WTC11 (cell line): ENCODE results near the gene PDK1. TPM values are rescaled to one million over a fixed set of nuclear protein-coding genes. Genes with fewer than 3 reads are reported as not detected.

Experiments used
- ATAC-seq: fragments of 200-7000 bp; cut with Tn5 transposase; 2 replicates; pipeline ENCODE4 v1.10.0; 2021; ENCODE audit warnings: mild to moderate bottlenecking, moderate library complexity
- CTCF ChIA-PET: fragments of 300-600 bp; sonication (Branson Sonifier 250); formaldehyde crosslinking; loops from one replicate; lab custom pipeline; 2021; ENCODE audit warnings: antibody characterized with exemption; lab: Charles Lee
- POLR2A ChIA-PET: fragments of 350-600 bp; sonication (Branson Sonifier 250); formaldehyde crosslinking; loops from one replicate; lab custom pipeline; 2021; ENCODE audit warnings: antibody characterized with exemption; lab: Charles Lee
- DNase-seq: peaks from one replicate; pipeline ENCODE4 v3.0.0; 2021; ENCODE audit warnings: low spot score
- H3K27ac Mint-ChIP-seq: 2 replicates; pipeline ENCODE4 v1.8.0; 2021; ENCODE audit warnings: mixed read lengths
- H3K27me3 Mint-ChIP-seq: 2 replicates; pipeline ENCODE4 v1.8.0; 2021; ENCODE audit warnings: low read depth, mild to moderate bottlenecking, moderate library complexity, mixed read lengths
- H3K36me3 Mint-ChIP-seq: 2 replicates; pipeline ENCODE4 v1.8.0; 2021; ENCODE audit warnings: mixed read lengths
- H3K4me1 Mint-ChIP-seq: 2 replicates; pipeline ENCODE4 v1.8.0; 2022; ENCODE audit warnings: mixed read lengths
- H3K4me3 Mint-ChIP-seq: 2 replicates; pipeline ENCODE4 v1.8.0; 2021; ENCODE audit warnings: mild to moderate bottlenecking, moderate library complexity, mixed read lengths
- H3K9me3 Mint-ChIP-seq: 2 replicates; pipeline ENCODE4 v1.8.0; 2021; ENCODE audit warnings: mixed read lengths
- CREB1 ChIP-seq: sonication (generic); formaldehyde crosslinking; IDR thresholded peaks from 2 replicates; pipeline ENCODE4 v1.8.0; 2023; ENCODE audit warnings: mild to moderate bottlenecking, missing genetic modification reagents
- CREM ChIP-seq: sonication (generic); formaldehyde crosslinking; IDR thresholded peaks from 2 replicates; pipeline ENCODE4 v1.8.1; 2022; ENCODE audit warnings: mild to moderate bottlenecking, missing genetic modification reagents, moderate library complexity
- FOXK1 ChIP-seq: sonication (generic); formaldehyde crosslinking; IDR thresholded peaks from 2 replicates; pipeline ENCODE4 v1.8.0; 2022; ENCODE audit warnings: mild to moderate bottlenecking, moderate library complexity, missing genetic modification reagents
- GTF2I ChIP-seq: fragments of 250-450 bp; sonication (Bioruptor Pico); conservative IDR thresholded peaks from 2 replicates; pipeline ENCODE4 v1.4.0; 2021; ENCODE audit warnings: mild to moderate bottlenecking
- KAT7 ChIP-seq: sonication (generic); formaldehyde crosslinking; IDR thresholded peaks from 2 replicates; pipeline ENCODE4 v1.8.1; 2023; ENCODE audit warnings: missing genetic modification reagents, mild to moderate bottlenecking, borderline replicate concordance
- MXD4 ChIP-seq: fragments of 250-450 bp; sonication (Bioruptor Pico); IDR thresholded peaks from 2 replicates; pipeline ENCODE4 v1.8.0; 2021; ENCODE audit warnings: mild to moderate bottlenecking, moderate library complexity, borderline replicate concordance
- NR1H2 ChIP-seq: sonication (generic); formaldehyde crosslinking; IDR thresholded peaks from 2 replicates; pipeline ENCODE4 v1.9.0; 2021; ENCODE audit warnings: mild to moderate bottlenecking, moderate library complexity, missing genetic modification reagents
- SMAD3 ChIP-seq: sonication (generic); formaldehyde crosslinking; IDR thresholded peaks from 2 replicates; pipeline ENCODE4 v1.8.0; 2022; ENCODE audit warnings: missing genetic modification reagents, mild to moderate bottlenecking, borderline replicate concordance
- TCF7 ChIP-seq: sonication (generic); formaldehyde crosslinking; IDR thresholded peaks from 2 replicates; pipeline ENCODE4 v1.8.0; 2022; ENCODE audit warnings: mild to moderate bottlenecking, low read depth, missing genetic modification reagents, moderate library complexity
- ZBTB21 ChIP-seq: sonication (generic); formaldehyde crosslinking; IDR thresholded peaks from 2 replicates; pipeline ENCODE4 v1.8.1; 2023; ENCODE audit warnings: mild to moderate bottlenecking, missing genetic modification reagents, borderline replicate concordance
- ZNF232 ChIP-seq: sonication (generic); formaldehyde crosslinking; IDR thresholded peaks from 2 replicates; pipeline ENCODE4 v1.8.0; 2022; ENCODE audit warnings: mild to moderate bottlenecking, missing genetic modification reagents
- ZNF263 ChIP-seq: sonication (generic); formaldehyde crosslinking; IDR thresholded peaks from 2 replicates; pipeline ENCODE4 v1.8.1; 2022; ENCODE audit warnings: low read depth, mild to moderate bottlenecking, moderate library complexity, missing genetic modification reagents
- ZNF396 ChIP-seq: fragments of 250-450 bp; sonication (Bioruptor Pico); IDR thresholded peaks from 2 replicates; pipeline ENCODE4 v1.8.0; 2021; ENCODE audit warnings: mild to moderate bottlenecking, moderate library complexity, borderline replicate concordance
- ZNF671 ChIP-seq: fragments of 250-450 bp; sonication (Bioruptor Pico); IDR thresholded peaks from 2 replicates; pipeline ENCODE4 v1.8.0; 2021; ENCODE audit warnings: mild to moderate bottlenecking
- total RNA-seq: library from RNA; stranded (reverse); gene quantifications from 3 replicates; pipeline ENCODE4 v1.2.3, GENCODE V29; 2021
- TF ChIP-seq, protein P1 (sequence below): fragments of 250-450 bp; sonication (Bioruptor Pico); IDR thresholded peaks from 2 replicates; pipeline ENCODE4 v2.1.2; 2022; ENCODE audit warnings: mild to moderate bottlenecking, moderate library complexity
- TF ChIP-seq, protein P2 (sequence below): sonication (generic); formaldehyde crosslinking; IDR thresholded peaks from 2 replicates; pipeline ENCODE4 v1.8.1; 2022; ENCODE audit warnings: mild to moderate bottlenecking, moderate library complexity, missing genetic modification reagents
- TF ChIP-seq, protein P3 (sequence below): fragments of 250-450 bp; sonication (Bioruptor Pico); IDR thresholded peaks from 2 replicates; pipeline ENCODE4 v1.9.0; 2021; ENCODE audit warnings: moderate library complexity, mild to moderate bottlenecking, inconsistent platforms, borderline replicate concordance
- TF ChIP-seq, protein P4 (sequence below): sonication (generic); formaldehyde crosslinking; IDR thresholded peaks from 2 replicates; pipeline ENCODE4 v1.8.1; 2022; ENCODE audit warnings: low read depth, mild to moderate bottlenecking, moderate library complexity, missing genetic modification reagents, borderline replicate concordance
- TF ChIP-seq, protein P5 (sequence below): sonication (generic); formaldehyde crosslinking; IDR thresholded peaks from 2 replicates; pipeline ENCODE4 v1.8.0; 2022; ENCODE audit warnings: mild to moderate bottlenecking, missing genetic modification reagents
- TF ChIP-seq, protein P6 (sequence below): fragments of 250-450 bp; sonication (Bioruptor Pico); IDR thresholded peaks from 2 replicates; pipeline ENCODE4 v1.9.0; 2021; ENCODE audit warnings: mild to moderate bottlenecking

Gene PDK1
- total RNA-seq, 1 experiment from 2014 or later = 22.9 TPM

DNA sequence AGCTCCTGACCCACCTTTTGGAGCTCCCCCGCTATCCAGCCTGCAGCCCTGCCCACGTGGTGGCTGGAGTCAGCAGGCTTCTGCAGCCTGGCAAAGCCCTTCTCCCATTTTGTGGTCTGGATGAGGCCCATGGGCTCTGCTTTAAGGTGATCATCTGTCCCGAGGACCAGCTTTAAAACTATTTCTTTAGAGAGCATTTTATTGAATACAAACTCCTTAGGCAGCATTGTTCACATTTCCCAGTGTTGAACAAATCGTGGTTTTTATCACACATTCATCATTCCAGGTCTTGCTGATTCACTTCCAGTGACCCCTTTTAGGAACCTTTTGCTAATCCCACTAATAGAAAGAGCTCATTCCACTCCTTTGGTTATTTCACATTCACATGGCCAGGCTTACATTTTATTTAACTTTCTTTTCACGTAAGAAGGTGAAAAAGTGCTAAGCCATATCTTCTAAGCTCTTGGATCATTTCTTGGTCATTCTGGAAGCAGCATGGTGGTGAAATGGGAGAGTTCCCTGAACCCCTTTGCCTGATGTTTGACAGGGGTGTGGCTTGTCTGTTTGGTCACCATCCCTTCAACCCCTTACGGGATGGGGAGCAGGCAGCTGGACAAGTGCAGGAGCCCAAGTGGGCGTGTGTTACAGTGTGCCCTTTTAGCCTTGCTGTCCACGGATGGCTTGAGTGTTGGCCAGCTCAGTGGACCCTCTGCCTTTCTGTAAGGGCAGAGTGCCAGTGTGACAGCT, 99.4 kb downstream of the PDK1 start (continued):
- TF ChIP-seq, protein P1, sequence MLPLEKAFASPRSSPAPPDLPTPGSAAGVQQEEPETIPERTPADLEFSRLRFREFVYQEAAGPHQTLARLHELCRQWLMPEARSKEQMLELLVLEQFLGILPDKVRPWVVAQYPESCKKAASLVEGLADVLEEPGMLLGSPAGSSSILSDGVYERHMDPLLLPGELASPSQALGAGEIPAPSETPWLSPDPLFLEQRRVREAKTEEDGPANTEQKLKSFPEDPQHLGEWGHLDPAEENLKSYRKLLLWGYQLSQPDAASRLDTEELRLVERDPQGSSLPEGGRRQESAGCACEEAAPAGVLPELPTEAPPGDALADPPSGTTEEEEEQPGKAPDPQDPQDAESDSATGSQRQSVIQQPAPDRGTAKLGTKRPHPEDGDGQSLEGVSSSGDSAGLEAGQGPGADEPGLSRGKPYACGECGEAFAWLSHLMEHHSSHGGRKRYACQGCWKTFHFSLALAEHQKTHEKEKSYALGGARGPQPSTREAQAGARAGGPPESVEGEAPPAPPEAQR = no peak
- TF ChIP-seq CREB1 (CRISPR knock-in tag) = no peak
- TF ChIP-seq, protein P2, sequence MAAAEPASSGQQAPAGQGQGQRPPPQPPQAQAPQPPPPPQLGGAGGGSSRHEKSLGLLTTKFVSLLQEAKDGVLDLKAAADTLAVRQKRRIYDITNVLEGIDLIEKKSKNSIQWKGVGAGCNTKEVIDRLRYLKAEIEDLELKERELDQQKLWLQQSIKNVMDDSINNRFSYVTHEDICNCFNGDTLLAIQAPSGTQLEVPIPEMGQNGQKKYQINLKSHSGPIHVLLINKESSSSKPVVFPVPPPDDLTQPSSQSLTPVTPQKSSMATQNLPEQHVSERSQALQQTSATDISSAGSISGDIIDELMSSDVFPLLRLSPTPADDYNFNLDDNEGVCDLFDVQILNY (CRISPR knock-in tag) = no peak
- no peak for TF ChIP-seq SMAD3
- TF ChIP-seq GTF2I (CRISPR knock-in tag) = no peak

DNA sequence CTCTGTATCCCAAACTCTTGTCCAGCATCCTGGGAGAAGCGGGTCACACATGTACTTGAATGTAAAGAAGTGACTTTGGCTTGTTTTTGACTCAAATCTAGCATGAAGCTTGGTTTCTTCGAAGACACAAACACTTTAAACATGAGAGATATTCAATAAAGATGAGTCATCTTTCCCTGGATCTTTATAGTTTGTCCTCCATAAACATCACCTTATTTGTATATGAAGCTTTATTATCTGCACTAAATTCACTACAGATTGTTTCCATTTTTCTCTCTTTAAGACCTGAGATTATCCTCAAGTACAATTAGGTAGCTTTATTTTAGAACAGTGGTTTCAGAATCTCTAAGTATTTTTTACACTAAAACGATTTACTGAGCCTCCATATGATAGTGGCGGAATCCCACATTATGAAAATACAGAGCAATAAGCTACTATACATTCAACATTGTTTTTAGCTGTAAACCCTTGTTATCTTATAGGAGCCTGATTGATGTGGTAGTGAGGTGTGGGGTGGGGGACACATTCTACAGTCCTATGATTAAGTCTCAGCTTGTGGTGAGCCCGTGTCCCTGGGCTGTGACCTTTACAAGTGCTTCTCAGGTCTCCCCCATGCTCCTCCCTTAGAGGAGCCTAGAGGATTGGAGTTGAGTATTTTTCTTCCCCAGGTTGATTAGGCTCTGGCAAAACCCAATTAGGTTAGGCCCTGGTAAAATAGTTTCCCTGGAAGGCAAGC, 100.1 kb downstream of the PDK1 start:
- DNase-seq = no peak
- Mint-ChIP-seq H3K9me3 (peaks cover 57% of the 10 kb centered on the region), H3K4me3 (no peak overlapping the region), H3K27ac (no peak overlapping the region)
- no peak for TF ChIP-seq MXD4 (CRISPR knock-in tag)
- TF ChIP-seq TCF7 (CRISPR knock-in tag) = no peak
- TF ChIP-seq FOXK1 (CRISPR knock-in tag) = no peak
- TF ChIP-seq, protein P3, sequence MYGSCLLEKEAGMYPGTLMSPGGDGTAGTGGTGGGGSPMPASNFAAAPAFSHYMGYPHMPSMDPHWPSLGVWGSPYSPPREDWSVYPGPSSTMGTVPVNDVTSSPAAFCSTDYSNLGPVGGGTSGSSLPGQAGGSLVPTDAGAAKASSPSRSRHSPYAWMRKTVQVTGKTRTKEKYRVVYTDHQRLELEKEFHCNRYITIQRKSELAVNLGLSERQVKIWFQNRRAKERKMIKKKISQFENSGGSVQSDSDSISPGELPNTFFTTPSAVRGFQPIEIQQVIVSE (CRISPR knock-in tag) = no peak
- TF ChIP-seq ZNF263 (CRISPR knock-in tag) = no peak
- TF ChIP-seq NR1H2 (CRISPR knock-in tag) = no peak
- TF ChIP-seq, protein P1 = no peak
- TF ChIP-seq, protein P4, sequence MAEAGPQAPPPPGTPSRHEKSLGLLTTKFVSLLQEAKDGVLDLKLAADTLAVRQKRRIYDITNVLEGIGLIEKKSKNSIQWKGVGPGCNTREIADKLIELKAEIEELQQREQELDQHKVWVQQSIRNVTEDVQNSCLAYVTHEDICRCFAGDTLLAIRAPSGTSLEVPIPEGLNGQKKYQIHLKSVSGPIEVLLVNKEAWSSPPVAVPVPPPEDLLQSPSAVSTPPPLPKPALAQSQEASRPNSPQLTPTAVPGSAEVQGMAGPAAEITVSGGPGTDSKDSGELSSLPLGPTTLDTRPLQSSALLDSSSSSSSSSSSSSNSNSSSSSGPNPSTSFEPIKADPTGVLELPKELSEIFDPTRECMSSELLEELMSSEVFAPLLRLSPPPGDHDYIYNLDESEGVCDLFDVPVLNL = no peak
- TF ChIP-seq ZNF671 (CRISPR knock-in tag) = no peak
- TF ChIP-seq ZBTB21 = no peak
- TF ChIP-seq, protein P5, sequence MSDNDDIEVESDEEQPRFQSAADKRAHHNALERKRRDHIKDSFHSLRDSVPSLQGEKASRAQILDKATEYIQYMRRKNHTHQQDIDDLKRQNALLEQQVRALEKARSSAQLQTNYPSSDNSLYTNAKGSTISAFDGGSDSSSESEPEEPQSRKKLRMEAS (CRISPR knock-in tag) = no peak
- TF ChIP-seq ZNF396 (CRISPR knock-in tag) = no peak
- TF ChIP-seq KAT7 (CRISPR knock-in tag) = no peak
- no peak for TF ChIP-seq SMAD3
- TF ChIP-seq ZNF232 (CRISPR knock-in tag) = no peak
- TF ChIP-seq, protein P6, sequence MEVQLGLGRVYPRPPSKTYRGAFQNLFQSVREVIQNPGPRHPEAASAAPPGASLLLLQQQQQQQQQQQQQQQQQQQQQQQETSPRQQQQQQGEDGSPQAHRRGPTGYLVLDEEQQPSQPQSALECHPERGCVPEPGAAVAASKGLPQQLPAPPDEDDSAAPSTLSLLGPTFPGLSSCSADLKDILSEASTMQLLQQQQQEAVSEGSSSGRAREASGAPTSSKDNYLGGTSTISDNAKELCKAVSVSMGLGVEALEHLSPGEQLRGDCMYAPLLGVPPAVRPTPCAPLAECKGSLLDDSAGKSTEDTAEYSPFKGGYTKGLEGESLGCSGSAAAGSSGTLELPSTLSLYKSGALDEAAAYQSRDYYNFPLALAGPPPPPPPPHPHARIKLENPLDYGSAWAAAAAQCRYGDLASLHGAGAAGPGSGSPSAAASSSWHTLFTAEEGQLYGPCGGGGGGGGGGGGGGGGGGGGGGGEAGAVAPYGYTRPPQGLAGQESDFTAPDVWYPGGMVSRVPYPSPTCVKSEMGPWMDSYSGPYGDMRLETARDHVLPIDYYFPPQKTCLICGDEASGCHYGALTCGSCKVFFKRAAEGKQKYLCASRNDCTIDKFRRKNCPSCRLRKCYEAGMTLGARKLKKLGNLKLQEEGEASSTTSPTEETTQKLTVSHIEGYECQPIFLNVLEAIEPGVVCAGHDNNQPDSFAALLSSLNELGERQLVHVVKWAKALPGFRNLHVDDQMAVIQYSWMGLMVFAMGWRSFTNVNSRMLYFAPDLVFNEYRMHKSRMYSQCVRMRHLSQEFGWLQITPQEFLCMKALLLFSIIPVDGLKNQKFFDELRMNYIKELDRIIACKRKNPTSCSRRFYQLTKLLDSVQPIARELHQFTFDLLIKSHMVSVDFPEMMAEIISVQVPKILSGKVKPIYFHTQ (CRISPR knock-in tag) = no peak
- TF ChIP-seq CREM (CRISPR knock-in tag) = no peak
- TF ChIP-seq, all 79 proteins: peak for 0
- H3K4me1 Mint-ChIP-seq = no peaks in the 10 kb centered on the region
- H3K36me3 Mint-ChIP-seq = peaks cover 39% of the 10 kb centered on the region
- no peak for ATAC-seq
- CTCF ChIA-PET = interaction anchor here (2.5 kb wide), 1 partner anchor 18 kb away, joined by 20 read pairs; no protein-coding TSS in a partner anchor
- peaks cover 11% of the 10 kb centered on the region for H3K27me3 Mint-ChIP-seq
- POLR2A ChIA-PET = no interaction called here
